Measurements from ENCODE around the gene FOXP2.
"Not testable (repeated sequence)": the region's sequence is repeated elsewhere in the genome, so short reads cannot be mapped to it uniquely, and the experiment has no call there.

The FOXP2 gene

GRCh38 chr7:114588506-114588905 lies 173.9 kb downstream of the FOXP2 start:
- no peak for DNase-seq (ENCODE audit: low read depth, low spot score)

- DNase-seq (ENCODE audit: low read depth, low spot score): no peak
Measured at GRCh38 chr7:114589436-114589835, 174.8 kb downstream of the FOXP2 start.

DNA sequence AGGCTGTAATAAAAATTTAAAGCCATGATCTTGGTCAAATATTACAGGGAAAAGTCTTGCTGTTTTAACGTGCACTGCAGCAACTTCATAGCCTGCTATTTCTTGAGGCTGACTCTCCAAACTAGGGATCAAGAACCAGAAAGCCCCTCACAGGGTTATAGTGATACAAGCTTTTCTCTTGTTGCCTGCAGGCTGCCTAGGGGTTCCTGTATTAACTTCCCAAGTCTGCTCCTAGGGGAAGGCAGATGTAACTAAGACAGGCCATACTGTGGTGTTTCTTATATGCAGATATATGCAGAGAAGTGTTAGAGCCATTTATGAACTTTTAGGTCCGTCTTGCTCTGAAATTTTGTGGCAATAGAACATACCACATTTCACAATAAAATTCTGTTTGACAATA lies 175.7 kb downstream of the FOXP2 start:
- DNase-seq (ENCODE audit: low read depth, low spot score): no peak

DNA sequence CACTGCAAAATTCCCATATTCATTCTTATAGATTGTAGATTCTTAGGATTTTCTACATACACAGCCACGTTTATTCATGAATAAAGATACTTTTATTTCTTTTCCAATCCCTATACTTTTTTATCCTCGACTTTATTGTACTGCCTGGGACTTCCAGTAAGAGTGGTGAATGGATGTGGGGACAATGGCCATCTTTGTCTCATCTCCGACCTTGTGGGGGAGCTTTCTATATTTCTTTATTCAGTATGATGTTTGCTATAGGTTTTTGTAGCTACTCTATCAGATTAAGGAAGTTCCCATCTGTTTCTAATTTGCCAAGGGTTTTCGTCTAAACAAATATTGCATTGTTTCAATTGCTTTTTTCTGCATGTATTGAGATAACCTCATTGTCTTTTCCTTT lies 184.3 kb downstream of the FOXP2 start:
- no peak for DNase-seq (ENCODE audit: low read depth, low spot score)

- no peak for DNase-seq (ENCODE audit: low read depth, low spot score)
Measured at GRCh38 chr7:114606100-114606499, 191.5 kb downstream of the FOXP2 start.

DNA sequence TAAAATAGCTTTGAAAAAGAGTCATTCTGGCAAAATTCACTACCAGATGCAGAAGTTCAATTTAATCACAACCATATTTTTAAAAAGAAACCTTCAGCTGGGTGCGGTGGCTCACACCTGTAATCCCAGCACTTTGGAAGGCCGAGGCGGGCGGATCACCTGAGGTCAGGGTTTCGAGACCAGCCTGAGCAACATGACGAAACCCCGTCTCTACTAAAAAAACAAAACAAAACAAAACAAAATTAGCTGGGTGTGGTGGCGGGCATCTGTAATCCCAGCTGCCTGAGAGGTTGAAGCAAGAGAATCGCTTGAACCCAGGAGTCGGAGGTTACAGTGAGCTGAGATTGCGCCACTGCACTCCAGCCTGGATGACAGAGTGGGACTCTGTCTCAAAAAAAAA lies 194.2 kb downstream of the FOXP2 start:
- not testable (repeated sequence) for DNase-seq (ENCODE audit: low read depth, low spot score)

GRCh38 chr7:114620208-114620607 lies 205.6 kb downstream of the FOXP2 start:
- DNase-seq (ENCODE audit: low read depth, low spot score): no peak

GRCh38 chr7:114622221-114622620 lies 207.6 kb downstream of the FOXP2 start:
- no peak for DNase-seq (ENCODE audit: low read depth, low spot score)

GRCh38 chr7:114623146-114623545 lies 208.5 kb downstream of the FOXP2 start:
- no peak for DNase-seq (ENCODE audit: low read depth, low spot score)

DNA sequence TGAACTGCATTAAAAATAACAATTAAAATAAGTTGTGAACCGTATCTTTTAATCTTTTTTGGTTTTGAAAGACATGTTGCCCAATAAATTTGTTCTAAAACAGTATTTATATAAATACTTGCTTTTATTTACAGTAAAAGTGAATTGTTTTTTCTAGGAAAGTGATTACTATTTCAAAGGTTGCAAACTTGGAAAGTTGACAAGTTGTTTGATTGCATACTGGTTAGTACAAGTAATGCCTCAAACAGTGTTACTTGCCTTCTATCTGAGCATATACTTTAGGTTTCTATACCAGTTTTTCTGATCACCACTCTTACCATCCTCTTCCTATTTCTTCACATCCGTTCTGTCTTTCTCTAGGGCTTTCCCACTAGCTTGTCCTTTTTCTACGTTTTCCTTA lies 212.6 kb downstream of the FOXP2 start:
- DNase-seq (ENCODE audit: low read depth, low spot score): no peak

GRCh38 chr7:114628362-114628761 lies 213.7 kb downstream of the FOXP2 start:
- no peak for DNase-seq (ENCODE audit: low read depth, low spot score)

DNA sequence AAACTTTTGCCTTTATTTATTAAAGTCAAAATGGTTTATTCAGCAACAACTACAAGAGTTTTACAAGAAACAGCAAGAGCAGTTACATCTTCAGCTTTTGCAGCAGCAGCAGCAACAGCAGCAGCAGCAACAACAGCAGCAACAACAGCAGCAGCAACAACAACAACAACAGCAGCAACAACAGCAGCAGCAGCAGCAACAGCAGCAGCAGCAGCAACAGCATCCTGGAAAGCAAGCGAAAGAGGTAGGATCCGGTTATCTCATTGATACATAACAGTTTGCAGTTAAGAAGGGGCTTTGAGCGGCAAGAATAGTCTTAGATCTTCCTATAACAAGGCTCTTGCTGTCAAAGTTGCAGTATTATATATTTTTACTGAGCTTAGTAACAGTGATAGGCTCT lies 215.1 kb downstream of the FOXP2 start:
- no peak for DNase-seq (ENCODE audit: low read depth, low spot score)

DNA sequence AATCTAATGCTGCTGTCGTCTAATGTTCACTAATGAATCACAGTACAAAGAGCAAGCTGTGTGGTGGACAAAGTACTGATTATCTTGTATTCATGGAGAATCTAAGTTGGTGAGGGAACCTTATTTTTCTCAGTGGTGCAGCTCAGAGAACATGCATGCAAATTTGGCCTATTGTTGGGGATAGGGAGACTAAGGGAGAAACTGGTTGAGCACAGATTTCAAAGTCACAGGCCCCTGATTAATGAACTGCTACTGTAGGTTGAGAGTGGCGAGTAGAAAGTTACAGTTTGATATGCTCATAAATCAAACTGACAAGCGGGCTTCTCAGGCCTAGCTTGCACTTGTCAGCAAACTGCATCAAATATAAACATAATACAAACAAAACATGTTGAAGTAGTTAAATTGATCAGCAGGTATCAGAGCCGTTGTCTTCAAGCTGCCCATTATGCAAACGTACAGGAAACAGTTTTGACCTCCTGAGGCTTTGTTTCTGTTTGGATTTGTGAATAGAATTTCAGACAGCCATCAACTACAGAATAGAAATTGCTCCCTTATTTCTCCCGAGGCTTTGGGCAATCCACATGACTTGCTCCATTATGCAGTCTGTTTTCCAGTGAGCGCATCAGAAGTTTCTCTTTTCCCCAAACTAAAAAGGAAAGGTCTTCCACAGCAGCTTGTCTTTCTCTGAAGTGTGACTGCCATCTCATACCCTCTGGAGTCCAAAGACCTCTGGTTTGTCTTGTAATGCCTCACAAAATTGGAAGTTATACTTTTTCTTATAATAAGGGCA lies 215.8 kb downstream of the FOXP2 start:
- peak; percentile 20 for DNase-seq (ENCODE audit: low read depth, low spot score)

DNA sequence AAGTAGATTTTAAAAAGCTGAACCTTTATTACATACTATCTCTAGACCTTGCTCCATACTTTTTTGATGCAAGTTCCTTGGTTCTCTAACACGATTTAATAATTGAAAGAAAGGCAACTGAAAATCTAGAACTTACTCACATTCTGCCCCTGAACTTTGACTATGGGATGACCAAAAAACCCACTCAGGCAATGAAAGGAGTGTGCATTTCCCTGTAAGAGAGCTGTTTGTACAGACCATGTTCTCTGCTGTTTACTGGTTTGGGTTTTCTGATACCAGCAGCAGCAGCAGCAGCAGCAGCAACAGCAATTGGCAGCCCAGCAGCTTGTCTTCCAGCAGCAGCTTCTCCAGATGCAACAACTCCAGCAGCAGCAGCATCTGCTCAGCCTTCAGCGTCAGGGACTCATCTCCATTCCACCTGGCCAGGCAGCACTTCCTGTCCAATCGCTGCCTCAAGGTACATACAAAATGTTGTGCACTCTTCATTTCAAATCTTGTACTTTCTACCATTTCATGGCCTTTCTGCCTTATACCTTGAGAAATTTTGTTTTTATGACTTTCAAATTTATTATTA lies 216.7 kb downstream of the FOXP2 start:
- no peak for DNase-seq (ENCODE audit: low read depth, low spot score)

GRCh38 chr7:114639451-114639850 lies 224.8 kb downstream of the FOXP2 start:
- DNase-seq (ENCODE audit: low read depth, low spot score): no peak

GRCh38 chr7:114644455-114644854 lies 229.8 kb downstream of the FOXP2 start:
- DNase-seq (ENCODE audit: low read depth, low spot score): no peak

GRCh38 chr7:114645451-114645850 lies 230.8 kb downstream of the FOXP2 start:
- no peak for DNase-seq (ENCODE audit: low read depth, low spot score)

DNA sequence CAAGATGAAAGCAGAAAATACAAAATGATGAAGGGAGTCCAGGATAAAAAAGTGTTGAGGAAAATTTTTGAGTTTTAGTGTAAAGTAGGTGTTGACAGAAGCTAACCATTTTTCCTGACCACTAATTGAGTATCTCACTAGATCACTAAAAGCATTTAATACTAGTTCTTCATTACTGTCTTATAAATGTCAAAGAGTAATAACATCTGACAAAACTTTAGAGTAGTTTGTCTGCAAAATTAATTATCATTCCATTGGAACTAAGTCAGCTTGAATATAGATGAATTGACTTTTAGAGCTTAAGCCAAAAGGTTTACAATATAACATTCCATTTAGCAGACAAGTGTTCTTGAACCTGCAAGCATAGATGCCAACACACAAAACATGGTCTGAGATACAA lies 232.9 kb downstream of the FOXP2 start:
- DNase-seq (ENCODE audit: low read depth, low spot score): no peak

GRCh38 chr7:114648117-114648516 lies 233.5 kb downstream of the FOXP2 start:
- DNase-seq (ENCODE audit: low read depth, low spot score): no peak

- DNase-seq (ENCODE audit: low read depth, low spot score): no peak
Measured at GRCh38 chr7:114648680-114649079, 234.1 kb downstream of the FOXP2 start.

DNA sequence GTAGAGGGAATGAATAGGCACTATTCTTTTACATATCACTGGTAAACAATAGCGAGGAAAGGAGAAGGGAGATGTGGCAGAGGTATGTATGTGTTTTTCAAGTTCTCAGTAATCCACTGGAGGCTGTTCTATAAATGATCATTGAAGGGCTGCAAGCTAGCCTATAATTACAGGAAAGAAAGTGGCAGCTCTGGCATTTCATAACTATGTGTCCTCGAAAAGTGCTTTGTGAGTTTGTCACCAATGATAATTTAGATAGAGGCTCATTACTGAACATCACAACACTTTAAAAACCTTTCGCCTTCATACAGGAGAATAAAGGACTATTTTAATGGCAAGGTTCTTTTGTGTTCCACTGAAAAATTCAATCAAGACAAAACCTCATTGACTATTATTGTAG lies 235.1 kb downstream of the FOXP2 start:
- no peak for DNase-seq (ENCODE audit: low read depth, low spot score)

GRCh38 chr7:114650491-114650890 lies 235.9 kb downstream of the FOXP2 start:
- DNase-seq (ENCODE audit: low read depth, low spot score): no peak

DNA sequence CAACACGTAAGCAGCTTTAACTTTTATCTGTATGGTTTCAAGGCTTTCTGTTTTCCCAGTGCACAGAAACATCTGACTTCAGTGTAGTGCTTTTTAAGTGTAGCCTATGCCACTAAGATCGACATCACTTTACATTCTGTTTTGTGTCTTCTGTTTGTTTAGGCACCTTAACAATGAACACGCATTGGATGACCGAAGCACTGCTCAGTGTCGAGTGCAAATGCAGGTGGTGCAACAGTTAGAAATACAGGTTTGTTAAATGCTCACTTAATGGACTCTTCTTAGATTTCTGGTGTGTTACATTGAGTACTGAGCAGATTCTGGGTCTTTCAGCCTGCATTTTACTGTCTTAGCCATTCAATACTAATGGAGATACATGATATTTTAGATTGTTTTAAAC lies 237.4 kb downstream of the FOXP2 start:
- no peak for DNase-seq (ENCODE audit: low read depth, low spot score)

Measured in astrocyte of the hippocampus (primary cell).